ENCODE results near the gene GLYAT.

GLYAT gene, protein sequence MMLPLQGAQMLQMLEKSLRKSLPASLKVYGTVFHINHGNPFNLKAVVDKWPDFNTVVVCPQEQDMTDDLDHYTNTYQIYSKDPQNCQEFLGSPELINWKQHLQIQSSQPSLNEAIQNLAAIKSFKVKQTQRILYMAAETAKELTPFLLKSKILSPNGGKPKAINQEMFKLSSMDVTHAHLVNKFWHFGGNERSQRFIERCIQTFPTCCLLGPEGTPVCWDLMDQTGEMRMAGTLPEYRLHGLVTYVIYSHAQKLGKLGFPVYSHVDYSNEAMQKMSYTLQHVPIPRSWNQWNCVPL

DNA sequence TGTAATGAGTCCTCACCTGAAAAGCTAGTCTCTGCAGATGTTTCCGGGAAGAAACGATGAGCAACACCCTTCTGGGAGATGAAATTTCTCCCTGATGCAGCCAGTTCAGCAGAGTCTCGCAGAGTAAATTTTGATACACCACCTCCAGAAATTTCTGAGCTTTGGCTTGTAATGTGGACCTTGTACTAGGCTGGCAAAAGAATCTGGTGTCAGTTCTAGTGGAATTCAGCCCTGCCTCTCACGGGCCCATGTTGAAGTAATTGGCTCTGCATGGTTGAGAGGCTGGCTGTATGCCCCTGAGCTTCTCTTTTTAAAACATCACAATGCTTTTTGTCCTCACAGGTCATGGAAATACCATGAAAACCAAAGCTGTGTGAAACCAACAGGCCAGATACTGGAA lies at the start of gene GLYAT:
TSS of gene GLYAT (minus strand) at position 125 of the 400 bp plus-strand sequence. CDS start 7,447 bp downstream, outside the sequence.
- Mint-ChIP-seq H3K4me1 (ENCODE audit: low read depth) (peaks cover 10% of the 10 kb centered on the region), H3K27ac (no peak within 1 kb of the TSS), H3K36me3 (ENCODE audit: low read depth) (no peaks in the 10 kb centered on the region), H3K27me3 (ENCODE audit: low read depth) (no peaks in the 10 kb centered on the region), H3K9me3 (no peaks in the 10 kb centered on the region), H3K4me3 (no peak within 1 kb of the TSS)

DNA sequence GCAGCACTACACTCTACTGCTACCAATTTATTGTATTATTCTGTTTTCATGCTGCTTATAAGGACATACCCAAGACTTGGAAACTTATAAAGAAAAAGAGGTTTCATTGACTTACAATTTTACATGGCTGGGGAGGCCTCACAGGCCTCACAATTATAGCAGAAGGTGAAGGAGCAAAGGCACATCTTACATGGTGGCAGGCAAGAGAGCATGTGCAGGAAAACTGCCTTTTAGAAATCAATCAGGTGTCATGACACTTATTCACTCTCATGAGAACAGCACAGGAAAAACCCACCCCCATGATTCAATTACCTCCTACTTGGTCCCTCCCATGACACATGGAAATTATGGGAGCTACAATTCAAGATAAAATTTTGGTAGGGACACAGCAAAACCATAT lies 49.6 kb upstream of the GLYAT start:
- H3K36me3 Mint-ChIP-seq (ENCODE audit: low read depth): no peaks in the 10 kb centered on the region
- no peaks in the 10 kb centered on the region for H3K9me3 Mint-ChIP-seq
- H3K4me1 Mint-ChIP-seq (ENCODE audit: low read depth): no peaks in the 10 kb centered on the region
- H3K27me3 Mint-ChIP-seq (ENCODE audit: low read depth): peaks cover 4% of the 10 kb centered on the region
- H3K4me3 Mint-ChIP-seq: no peak overlapping the region
- H3K27ac Mint-ChIP-seq: no peak overlapping the region

DNA sequence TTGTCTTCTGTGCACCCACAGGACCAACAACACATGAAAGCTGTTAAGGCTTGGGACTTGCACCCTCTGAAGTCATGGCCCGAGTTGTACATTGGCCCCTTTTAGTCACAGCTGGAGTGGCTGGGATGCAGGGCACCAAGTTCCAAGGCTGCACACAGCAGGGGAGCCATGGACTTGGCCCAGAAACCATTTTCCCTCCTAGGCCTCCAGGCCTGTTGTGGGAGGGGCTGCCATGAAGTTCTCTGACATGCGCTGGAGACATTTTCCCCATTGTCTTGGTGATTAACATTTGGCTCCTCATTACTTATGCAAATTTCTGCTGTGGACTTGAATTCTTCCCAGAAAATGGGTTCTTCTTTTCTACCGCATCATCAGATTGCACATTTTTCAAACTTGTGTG lies 48.8 kb upstream of the GLYAT start:
- Mint-ChIP-seq H3K9me3 (no peaks in the 10 kb centered on the region), H3K27ac (no peak overlapping the region), H3K4me3 (no peak overlapping the region), H3K4me1 (ENCODE audit: low read depth) (no peaks in the 10 kb centered on the region), H3K36me3 (ENCODE audit: low read depth) (no peaks in the 10 kb centered on the region), H3K27me3 (ENCODE audit: low read depth) (peaks cover 4% of the 10 kb centered on the region)

DNA sequence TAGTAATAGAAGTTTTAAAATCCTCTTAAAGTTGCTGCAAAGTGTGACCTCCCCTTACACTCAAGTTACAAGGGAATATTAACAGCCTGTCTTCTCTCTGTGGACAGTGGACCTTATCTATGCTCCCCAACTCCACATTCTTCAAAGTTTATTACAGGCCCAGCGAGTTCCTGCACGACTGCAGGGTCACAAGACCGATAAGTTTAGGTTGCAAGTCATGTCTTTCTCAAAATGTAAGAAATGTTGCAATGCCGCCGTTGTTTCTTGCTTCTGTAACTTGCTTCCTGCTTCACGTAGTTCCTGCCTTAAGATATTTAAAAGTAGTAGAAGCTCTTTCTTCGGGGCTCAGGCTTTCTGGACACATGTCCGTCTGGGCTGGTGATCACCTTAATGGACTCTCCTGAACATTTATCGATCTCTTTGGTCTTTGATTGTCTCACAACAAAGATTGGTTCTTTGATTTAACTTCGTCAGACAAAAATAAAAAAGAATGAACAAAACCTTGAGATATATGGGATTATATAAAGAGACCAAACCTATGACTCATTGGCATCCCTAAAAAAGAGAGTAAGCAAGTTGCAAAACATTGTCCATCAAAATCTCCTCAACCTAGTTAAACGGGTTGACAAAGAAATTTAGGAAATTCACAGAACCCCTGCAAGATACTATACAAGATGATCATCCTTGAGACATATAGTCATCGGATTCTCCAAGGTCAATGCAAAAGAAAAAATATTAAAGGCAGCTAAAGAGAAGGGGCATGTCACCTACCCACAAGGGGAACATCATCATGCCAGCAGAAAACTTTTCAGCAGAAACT lies 45.4 kb upstream of the GLYAT start:
- Mint-ChIP-seq H3K4me1 (ENCODE audit: low read depth) (no peaks in the 10 kb centered on the region), H3K27ac (no peak overlapping the region), H3K9me3 (no peaks in the 10 kb centered on the region), H3K4me3 (no peak overlapping the region), H3K36me3 (ENCODE audit: low read depth) (no peaks in the 10 kb centered on the region), H3K27me3 (ENCODE audit: low read depth) (no peaks in the 10 kb centered on the region)

DNA sequence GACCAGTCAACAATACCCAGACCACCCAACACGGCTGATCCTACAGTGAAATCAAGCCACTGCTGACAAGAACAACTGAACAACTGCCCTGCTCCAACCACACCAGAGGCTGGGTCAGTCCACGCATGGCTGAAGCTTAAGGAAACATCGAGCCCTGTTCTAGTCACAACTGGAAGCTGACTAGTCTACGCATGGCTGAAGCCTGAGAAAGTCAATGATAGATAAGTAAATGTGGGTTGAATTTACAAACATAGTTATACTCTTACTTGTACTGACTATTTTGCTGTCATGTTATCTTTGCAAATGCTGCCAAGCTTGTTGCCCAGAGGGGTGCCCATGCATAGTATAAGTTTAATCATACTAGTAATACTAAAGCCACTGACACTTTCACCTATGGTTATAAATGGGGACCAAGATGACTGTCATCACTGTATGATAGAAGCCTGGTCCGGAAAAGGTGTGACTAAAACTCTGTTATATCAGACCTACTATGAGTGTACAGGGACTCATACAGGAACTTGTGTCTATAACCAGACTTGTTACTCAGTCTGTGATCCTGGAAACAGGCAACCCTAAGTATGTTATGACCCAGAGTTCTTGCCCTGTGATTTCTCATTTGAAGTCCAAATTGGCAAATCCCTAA lies 43.4 kb upstream of the GLYAT start:
- Mint-ChIP-seq H3K27ac (no peak overlapping the region), H3K4me3 (no peak overlapping the region), H3K9me3 (no peaks in the 10 kb centered on the region), H3K36me3 (ENCODE audit: low read depth) (no peaks in the 10 kb centered on the region), H3K4me1 (ENCODE audit: low read depth) (peaks cover 1% of the 10 kb centered on the region), H3K27me3 (ENCODE audit: low read depth) (no peaks in the 10 kb centered on the region)

DNA sequence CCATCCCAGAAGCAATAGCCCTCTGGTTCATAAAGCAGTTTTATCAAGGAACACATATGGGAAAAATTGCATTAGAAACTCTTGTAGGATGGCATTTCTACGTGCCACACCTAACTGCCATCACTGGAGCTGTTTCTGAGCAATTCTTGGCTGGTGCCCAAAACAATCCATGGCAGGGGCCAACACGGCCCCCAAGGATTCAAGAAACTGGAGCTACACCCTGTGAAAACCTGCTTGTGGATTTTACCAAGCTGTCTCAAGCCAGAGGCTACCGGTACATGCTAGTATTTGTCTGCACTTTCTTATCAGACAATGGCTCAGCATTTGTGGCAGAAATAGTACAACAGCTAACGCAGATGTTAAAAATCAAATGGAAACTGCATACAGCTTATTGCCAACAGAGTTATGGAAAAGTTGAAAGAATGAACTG lies 42.4 kb upstream of the GLYAT start:
- H3K4me3 Mint-ChIP-seq: no peak overlapping the region
- H3K4me1 Mint-ChIP-seq (ENCODE audit: low read depth): peaks cover 1% of the 10 kb centered on the region
- H3K9me3 Mint-ChIP-seq: no peaks in the 10 kb centered on the region
- H3K36me3 Mint-ChIP-seq (ENCODE audit: low read depth): no peaks in the 10 kb centered on the region
- no peak overlapping the region for H3K27ac Mint-ChIP-seq
- H3K27me3 Mint-ChIP-seq (ENCODE audit: low read depth): no peaks in the 10 kb centered on the region

DNA sequence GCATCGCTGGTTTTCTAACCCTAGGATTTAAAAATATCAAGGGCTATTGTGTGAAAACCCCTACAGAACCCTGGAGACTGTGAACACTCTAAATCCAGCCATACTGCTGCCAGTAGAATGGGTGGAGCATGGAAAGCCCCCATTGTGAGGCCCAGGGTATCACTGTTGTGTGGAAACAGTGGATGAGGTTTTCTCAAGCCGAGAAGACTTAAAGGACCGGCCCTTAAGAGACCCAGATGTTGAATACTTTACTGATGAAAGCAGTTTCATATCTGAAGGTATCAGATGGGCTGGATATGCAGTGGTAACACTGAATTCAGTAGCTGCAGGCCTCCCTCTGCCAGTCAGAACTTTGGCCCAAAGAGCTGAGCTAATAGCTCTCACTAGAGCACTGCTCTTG lies 41.6 kb upstream of the GLYAT start:
- peaks cover 1% of the 10 kb centered on the region for H3K4me1 Mint-ChIP-seq (ENCODE audit: low read depth)
- H3K9me3 Mint-ChIP-seq: no peaks in the 10 kb centered on the region
- no peak overlapping the region for H3K27ac Mint-ChIP-seq
- H3K27me3 Mint-ChIP-seq (ENCODE audit: low read depth): no peaks in the 10 kb centered on the region
- H3K4me3 Mint-ChIP-seq: no peak overlapping the region
- no peaks in the 10 kb centered on the region for H3K36me3 Mint-ChIP-seq (ENCODE audit: low read depth)

DNA sequence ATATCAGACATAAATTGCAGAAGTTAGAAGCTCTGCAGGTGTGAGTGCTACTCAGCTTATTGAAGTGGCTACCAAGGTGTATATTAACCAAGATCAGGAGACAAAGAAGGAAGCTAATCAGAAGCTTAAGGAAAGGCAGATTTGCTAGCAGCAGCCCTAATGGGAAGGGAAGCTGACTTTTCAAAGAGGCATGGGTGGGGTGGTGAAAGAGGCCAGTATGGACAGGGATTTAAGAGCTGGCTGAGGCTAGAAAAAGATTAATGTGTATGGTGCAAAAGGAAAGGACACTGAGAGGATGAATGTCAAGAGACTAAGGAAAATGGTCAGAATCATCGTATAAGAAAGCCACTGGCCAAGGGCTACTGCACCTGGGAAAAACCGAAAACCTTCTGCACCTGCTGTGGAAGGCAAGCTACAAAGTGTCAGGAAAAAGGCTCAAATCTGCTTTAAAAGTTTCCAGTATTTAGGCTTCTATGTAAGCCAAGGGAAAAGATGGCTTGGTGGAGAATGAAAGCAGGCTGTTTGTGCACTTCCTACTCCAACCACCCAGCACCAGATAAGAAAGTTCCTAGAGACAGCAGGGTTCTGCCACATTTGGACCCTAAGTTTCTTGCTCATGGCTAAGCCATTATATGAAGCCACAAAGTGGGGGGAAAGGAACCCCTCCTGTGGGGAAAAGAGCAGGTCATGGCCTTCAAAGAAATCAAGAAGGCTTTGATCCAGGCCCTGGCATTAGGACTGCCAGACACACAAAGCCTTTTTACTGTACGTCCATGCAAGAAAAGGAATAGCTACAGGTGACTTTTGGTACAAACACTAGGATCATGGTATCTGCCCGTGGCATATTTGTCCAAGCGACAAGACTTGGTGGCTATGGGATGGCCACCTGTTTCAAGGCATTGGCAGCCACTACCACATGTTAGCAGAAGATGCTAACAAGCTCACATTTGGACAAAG lies 40.9 kb upstream of the GLYAT start:
- H3K9me3 Mint-ChIP-seq: no peaks in the 10 kb centered on the region
- H3K4me3 Mint-ChIP-seq: no peak overlapping the region
- H3K4me1 Mint-ChIP-seq (ENCODE audit: low read depth): peaks cover 1% of the 10 kb centered on the region
- no peaks in the 10 kb centered on the region for H3K36me3 Mint-ChIP-seq (ENCODE audit: low read depth)
- no peaks in the 10 kb centered on the region for H3K27me3 Mint-ChIP-seq (ENCODE audit: low read depth)
- no peak overlapping the region for H3K27ac Mint-ChIP-seq

DNA sequence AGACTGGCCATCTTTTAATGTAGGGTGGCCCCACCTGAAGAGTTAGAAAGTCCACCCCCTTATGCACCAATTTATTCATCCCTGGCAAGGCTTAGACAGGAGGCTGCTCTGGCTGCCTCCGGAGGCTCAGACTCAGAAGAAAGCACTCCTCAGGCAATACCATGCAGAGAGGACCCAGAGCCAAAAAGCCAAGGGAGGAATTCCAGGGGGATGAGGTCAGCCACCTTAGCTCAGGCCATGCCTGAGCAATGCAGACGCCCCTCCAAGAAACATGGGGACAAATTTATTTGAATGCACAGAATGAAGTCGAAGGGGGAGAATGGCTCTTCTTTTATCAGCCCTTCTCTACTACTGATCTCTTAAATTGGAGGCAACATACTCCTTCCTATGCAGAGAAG lies 39.7 kb upstream of the GLYAT start:
- no peaks in the 10 kb centered on the region for H3K36me3 Mint-ChIP-seq (ENCODE audit: low read depth)
- H3K27ac Mint-ChIP-seq: no peak overlapping the region
- H3K9me3 Mint-ChIP-seq: no peaks in the 10 kb centered on the region
- no peak overlapping the region for H3K4me3 Mint-ChIP-seq
- H3K27me3 Mint-ChIP-seq (ENCODE audit: low read depth): no peaks in the 10 kb centered on the region
- H3K4me1 Mint-ChIP-seq (ENCODE audit: low read depth): peaks cover 1% of the 10 kb centered on the region

DNA sequence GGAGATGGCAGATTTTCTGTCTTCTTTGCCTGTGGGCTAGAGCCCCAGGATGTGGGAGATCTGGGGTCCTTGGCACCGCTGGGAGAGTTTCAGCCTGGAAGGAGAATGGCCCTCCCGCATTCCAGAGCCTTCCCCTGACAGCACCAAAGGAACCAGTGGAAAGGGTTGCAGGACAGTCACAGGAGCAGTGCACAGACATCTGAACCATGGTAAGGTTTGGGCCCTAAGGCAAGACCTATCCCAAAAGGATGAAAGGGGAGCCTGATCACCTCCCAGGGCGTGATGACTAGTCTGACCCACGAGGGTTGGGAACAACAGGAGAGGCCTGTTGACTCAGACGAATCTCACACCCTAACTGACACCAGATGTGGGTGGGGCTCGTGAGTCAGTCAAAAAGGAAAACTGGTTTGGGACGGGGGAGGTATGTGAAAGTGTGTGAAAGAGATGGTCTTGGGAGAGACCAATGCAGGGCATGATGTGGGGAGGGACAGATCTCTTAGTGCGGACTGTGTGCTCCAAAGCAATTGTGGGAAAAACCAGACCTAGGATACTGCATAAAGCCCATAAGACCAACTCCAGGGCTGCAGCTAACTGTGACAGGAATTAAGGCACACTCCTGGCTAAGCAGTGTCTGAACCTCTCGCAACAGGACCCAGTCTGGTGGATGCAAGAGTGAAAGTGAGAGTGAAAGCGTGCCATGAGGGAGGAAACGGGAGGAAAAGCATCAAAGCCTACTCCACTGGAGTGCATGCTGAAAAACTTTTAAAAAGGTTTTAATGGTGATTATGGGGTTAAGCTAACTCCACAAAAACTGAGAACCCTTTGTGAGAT lies 39.1 kb upstream of the GLYAT start:
- no peak overlapping the region for H3K27ac Mint-ChIP-seq
- H3K4me1 Mint-ChIP-seq (ENCODE audit: low read depth): peaks cover 1% of the 10 kb centered on the region
- no peak overlapping the region for H3K4me3 Mint-ChIP-seq
- H3K36me3 Mint-ChIP-seq (ENCODE audit: low read depth): no peaks in the 10 kb centered on the region
- H3K27me3 Mint-ChIP-seq (ENCODE audit: low read depth): no peaks in the 10 kb centered on the region
- no peaks in the 10 kb centered on the region for H3K9me3 Mint-ChIP-seq

DNA sequence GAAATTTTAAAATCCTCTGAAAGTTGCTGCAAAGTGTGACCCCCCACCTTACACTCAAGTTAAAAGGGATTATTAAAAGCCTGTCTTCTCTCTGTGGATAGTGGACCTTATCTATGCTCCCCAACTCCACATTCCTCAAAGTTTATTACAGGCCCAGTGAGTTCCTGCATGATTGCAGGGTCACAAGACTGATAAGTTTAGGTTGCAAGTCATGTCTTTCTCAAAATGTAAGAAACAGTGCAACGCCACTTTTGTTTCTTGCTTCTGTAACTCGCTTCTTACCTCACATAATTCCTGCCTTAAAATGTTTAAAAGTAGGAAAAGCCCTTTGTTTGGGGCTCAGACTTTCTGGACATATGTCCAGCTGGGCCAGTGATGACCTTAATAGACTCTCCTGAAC lies 38.4 kb upstream of the GLYAT start:
- Mint-ChIP-seq H3K9me3 (no peaks in the 10 kb centered on the region), H3K27ac (no peak overlapping the region), H3K4me3 (no peak overlapping the region), H3K27me3 (ENCODE audit: low read depth) (peaks cover under 1% of the 10 kb centered on the region), H3K36me3 (ENCODE audit: low read depth) (no peaks in the 10 kb centered on the region), H3K4me1 (ENCODE audit: low read depth) (peaks cover 1% of the 10 kb centered on the region)

DNA sequence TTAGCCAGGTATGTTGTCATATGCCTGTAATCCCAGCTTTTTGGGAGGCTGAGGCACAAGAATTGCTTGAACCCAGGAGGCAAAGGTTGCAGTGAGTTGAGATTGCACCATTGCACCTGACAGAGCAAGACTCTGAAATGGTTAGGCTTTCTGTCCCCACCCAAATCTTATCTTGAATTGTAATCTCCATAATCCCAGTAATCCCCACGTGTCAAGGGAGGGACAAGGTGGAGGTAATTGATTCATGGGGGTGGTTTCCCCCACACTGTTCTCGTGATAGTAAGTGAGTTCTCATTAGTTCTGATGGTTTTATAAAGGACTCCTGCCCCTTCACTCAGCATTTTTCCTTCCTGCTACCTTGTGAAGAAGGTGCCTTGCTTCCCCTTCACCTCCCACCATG lies 37.6 kb upstream of the GLYAT start:
- Mint-ChIP-seq H3K4me3 (no peak overlapping the region), H3K27me3 (ENCODE audit: low read depth) (peaks cover 9% of the 10 kb centered on the region), H3K36me3 (ENCODE audit: low read depth) (no peaks in the 10 kb centered on the region), H3K4me1 (ENCODE audit: low read depth) (peaks cover 1% of the 10 kb centered on the region), H3K27ac (no peak overlapping the region), H3K9me3 (no peaks in the 10 kb centered on the region)

DNA sequence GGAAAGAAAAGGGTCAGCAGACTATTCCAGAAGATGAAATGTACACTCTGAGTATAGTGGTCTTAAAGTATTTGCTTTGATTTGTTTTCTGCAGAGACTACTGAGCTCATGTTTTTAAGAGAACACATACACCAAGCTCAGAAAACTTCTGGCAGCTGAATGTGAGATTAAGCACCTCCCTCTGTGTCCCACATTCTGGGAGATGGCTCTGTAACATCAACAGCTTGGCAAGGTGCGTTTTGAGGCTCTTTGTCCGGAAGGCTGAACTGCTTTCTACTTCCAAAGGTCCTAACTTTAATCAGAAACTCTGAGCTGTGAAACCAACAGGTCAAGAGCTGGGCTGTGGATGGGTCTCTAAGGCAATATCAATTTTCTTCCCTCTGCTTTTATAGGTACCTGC lies 36.4 kb upstream of the GLYAT start:
- Mint-ChIP-seq H3K4me3 (no peak overlapping the region), H3K9me3 (no peaks in the 10 kb centered on the region)

More for the DNA sequence above, 36.4 kb upstream of the GLYAT start:
- Mint-ChIP-seq H3K36me3 (ENCODE audit: low read depth) (no peaks in the 10 kb centered on the region), H3K27ac (no peak overlapping the region), H3K4me1 (ENCODE audit: low read depth) (peaks cover 1% of the 10 kb centered on the region), H3K27me3 (ENCODE audit: low read depth) (peaks cover 13% of the 10 kb centered on the region)
